SKM-1 (cell line): ENCODE results near the gene ATP10A.
"Not testable (repeated sequence)": the region's sequence is repeated elsewhere in the genome, so short reads cannot be mapped to it uniquely, and the experiment has no call there.

Experiments
- DNase-seq: peaks from one replicate; lab custom pipeline; 2025; ENCODE audit not compliant: unreplicated experiment; lab: John Stamatoyannopoulos, UW

Gene ATP10A

DNA sequence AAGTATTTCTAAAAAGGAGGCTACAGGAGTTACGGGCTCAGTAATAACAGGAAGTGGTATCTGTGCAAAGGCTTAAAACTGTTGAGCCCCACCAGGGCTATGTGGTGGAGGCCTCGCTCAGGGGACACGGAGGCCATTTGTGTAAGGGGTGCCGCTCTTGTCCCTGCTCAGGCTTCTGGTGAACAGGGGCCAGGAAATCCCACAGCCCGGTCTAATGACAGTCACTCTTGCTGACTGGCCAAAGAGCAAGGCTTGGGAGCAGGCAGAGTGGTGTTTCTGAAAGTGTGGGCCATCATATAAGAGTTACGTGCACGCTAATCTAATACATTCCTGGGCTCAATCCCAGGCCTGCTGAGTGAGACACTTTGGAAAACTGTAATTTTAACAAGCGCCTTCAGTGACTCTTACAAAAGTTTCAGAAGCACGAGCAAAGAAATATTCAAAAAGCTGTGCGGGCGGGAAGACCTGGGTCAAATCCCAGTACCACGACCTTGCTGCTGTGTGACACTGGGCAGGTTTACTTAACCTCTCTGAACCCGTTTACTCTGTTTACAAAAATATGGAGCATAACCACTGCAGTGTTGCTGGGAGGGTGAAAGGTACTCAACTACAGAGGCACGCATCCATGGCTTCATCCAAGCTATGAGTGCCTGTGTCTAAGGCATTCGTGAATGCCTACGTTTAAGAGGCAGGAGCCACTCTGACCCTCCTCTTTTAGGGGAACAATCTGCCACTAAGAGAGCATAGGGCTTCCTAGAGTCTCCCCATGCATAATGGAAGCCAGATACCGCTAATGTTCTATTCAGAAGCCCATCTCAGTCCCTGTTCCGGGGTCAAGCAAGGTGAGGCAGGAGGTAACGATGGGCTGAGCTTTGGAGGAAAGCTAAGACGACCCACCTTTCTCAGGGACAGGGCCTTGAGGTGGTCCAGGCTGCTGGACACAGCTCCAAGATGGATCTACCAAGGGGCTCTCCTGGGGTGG, 2.0 kb downstream of the ATP10A start:
- DNase-seq = peak; percentile 44

DNA sequence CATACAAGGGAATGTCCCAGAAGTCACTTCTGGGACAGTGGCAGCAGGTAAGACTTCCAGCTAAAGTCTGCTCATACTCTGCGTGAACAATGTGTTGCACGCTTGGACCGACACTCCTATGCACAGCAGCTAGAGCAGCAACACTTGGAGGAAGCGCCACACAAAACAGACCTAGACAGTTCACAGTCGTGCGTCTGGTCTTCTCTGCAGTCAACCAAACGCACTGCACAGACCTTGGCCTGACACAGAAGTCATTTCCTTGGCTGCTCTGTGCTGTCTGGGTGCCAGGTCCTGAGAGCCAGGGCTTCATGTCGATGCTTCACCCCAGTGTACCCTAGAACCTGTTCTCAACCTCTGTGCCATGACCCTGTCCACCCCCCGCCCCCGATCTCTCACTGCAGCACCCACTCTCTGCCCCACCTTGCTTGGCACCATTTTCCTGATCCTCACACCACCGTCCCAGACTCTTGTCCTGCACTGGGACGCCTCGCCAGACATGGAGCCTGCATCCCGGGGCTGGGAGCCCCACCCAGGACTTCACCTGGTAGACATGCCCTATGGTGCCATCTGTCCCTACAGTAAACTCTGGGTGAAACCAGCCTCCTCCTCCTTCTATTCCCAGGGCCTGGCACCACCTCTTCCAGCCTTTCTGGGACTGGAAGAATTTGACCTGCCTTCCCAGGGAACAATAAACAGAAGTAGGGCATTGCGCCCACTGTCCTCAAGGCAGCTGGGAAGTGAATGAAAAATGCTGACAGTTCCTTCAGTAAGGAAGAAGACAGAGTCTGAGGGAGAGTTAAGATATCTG, 3.1 kb downstream of the ATP10A start:
- DNase-seq = no peak

GRCh38 chr15:25858952-25859760, 4.0 kb downstream of the ATP10A start:
- DNase-seq = no peak

DNA sequence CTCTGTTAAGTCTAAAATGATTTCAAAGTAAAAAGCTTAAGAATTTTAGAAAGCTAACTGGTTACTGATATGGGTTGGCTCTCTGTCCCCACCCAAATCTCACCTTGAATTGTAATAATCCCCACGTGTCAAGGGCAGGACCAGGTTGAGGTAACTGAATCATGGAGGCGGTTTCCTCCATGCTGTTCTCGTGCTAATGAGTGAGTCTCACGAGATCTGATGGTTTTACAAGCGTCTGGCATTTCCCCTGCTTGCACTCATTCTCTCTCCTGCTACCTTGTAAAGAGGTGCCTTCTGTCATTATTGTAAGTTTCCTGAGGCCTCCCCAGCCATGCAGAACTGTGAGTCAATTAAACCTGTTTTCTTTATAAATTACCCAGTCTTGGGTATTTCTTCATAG, 7.1 kb downstream of the ATP10A start:
- DNase-seq = not testable (repeated sequence)

DNA sequence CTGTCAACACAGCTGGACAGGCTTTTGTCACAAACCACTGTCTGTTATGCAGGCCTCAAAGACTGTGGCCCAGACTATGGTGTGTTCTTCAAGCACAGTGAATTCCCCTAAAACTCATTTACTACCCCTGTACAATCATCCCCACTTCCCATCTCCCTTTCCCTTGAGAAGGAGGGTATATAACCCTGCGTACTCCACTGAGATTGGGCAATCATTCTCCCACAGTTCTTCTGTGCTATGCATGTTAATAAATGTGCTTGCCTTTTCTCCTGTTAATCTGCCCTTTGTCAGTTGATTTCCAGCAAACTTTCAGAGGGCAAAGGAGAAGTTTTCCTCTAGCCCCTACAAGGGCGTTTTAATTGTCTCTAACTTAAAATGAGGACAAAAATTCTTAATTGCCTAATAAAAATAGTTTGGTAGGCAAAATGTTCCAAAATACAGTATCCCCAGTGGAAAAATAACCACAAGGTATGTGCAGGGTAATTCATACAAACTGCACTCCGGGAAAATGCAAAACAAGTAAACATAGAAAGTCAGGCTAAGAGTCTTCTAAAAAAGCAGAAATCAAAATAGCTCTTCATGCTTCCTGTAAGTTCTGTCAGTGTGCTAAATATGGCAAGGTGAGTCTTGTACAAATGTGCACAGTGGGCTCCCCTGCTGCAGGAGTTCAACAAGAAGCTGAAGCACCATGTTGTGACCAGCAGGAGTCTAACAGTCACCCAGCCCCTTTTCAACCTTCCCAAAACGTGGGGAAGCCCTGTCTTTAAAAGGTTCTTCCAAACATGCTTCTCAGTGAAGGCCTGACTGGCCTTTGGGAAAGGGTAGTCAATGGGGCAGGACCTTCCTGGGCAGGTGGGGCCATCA, 10.2 kb downstream of the ATP10A start:
- no peak for DNase-seq

DNA sequence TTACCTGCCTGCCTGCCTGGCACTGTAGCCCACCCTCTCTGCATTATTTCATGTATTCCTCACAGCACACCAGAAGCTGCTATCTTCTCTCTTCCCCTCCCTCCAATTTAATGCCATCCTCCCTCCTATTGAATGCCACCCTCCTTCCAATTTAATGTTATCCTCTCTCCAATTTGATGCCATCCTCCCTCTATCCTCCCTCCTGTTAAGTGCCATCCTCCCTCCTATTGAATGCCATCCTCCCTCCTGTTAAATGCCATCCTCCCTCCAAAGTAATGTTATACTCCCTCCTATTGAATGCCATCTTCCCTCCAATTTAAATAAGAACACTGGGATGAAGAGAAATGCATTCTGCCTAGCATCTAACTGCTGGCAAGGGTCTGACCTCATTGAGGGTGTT, 11.1 kb downstream of the ATP10A start:
- no peak for DNase-seq

- DNase-seq = peak; percentile 83
These were observed 12.7 kb downstream of the ATP10A start for GRCh38 chr15:25850154-25851111.

DNA sequence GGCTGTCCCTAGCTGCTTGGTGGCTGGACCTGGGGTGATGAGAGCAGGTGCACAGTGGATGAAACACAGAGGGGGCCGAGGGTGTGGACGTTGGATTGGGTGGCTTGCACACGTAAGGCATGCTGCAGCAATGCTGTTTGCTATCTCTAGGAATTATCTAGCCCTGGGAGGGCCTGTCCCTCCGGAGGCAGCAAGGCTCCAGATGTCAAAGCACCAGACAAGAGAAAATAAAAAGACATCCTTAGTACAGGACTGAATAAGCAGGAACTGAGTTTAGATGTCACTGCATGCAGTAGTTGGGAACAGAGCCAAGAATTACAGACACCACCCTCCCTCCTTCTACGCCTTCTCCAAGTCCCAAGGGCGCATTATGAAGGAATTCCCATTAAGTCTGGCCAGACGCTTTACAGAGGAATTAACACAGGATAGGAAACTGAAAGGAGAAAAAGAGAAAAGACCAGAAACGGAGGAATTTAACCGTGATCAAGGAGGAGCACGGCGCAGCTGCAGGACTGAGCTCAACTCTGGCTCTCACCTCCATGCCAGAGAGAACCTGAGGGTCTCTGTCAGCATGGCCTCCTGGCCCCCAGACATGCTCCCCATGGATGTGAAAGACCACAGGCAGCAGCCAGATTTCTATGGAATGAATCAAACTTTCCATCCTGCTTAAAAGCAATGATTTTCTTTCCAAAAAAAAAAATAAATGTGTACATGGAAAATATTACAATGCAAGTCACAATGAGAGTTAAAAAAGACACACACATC, 13.8 kb downstream of the ATP10A start:
- DNase-seq = no peak

DNA sequence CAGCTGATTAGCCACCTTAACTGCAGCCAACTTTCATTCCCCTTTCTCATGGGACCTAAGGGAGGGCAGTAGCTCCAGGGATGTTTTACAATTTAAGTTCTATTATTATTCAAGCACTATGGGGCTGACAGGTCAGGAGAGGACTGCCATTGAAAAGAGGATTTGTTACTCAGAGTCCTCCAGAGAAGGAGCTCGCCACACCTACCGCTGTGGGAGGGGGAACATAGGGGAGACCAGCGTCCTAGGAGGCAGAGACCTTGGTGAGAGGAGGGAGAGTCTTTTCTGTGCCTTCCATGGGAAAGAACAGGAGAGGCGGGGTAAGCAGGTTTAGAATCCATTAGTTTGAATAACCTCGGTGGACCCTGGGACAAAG, 14.4 kb downstream of the ATP10A start:
- DNase-seq = no peak

DNA sequence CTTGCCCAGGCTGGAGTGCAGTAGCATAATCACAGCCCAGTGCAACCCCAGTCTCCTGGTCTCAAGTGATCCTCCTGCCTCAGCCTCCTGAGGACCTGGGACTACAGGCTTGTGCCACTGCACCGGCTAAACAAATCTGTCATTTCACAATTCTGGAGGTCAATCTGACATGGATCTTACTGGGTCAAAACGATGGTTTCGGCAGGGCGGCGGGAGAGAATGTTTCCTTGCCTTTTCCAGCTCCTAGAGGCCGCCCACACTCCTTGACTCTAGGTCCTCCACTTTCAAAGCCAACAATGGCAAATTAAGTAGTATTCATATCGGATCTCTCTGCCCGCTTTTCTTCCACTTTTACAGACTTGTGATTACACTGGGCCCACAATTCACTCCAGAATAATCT, 14.8 kb downstream of the ATP10A start:
- DNase-seq = no peak

DNA sequence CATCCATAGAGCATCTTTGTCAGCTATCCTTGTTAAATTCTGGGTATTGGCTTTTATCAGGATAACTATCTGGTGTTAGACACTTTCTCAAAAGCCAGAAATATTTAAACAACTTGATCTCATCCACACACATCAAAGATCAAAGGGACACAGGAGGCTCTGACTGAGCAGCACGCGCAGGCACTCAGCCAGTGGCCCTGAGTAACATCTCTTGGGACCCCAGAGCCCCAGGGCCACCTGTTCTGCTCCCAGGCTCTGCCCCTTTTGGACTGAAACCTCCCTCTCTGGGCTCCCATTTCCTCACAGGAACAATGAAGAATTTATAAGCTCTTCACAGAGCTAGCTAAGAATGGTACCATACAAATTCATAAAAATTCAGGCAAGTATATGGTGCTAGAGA, 16.1 kb downstream of the ATP10A start:
- no peak for DNase-seq

DNA sequence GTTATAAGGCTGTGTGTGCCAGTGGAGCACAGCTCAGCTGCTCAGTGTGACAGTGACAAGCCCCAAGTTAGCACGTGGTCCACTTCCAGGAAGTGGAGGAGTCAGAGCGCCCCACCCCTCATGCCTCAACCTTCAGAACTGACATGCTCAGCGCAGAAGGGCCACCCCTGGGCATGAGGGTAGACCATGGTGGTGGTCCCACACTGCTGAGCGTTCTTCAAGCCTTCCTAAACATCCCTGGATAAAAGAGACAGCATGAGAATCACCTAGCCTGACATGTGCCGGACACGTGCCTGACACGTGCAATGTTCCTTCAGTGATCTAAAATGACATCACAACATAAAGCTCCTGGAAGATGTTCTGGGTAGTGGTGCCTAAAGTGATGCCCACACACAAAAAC, 16.8 kb downstream of the ATP10A start:
- DNase-seq = no peak

GRCh38 chr15:25844981-25845680, 18.0 kb downstream of the ATP10A start:
- no peak for DNase-seq

DNA sequence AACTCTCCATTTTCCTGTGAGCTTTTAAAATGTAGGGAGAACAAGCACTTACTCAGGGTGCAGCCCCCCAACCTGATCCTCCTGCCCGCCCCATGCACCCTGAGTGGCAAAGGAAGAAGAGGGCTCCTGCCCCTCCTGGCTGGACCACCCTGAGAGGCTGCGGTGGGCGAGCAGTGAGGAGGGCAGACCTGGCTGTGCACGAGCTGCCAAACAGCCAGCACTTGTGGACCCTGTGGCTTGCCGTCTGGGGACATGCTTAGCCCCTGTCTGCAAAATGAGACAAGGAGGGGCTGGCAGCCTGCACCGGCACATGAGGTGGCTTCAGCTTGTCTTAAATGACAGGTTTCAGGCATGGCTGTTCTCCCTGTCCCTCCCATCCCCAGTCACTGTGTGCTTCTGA, 18.6 kb downstream of the ATP10A start:
- no peak for DNase-seq

DNA sequence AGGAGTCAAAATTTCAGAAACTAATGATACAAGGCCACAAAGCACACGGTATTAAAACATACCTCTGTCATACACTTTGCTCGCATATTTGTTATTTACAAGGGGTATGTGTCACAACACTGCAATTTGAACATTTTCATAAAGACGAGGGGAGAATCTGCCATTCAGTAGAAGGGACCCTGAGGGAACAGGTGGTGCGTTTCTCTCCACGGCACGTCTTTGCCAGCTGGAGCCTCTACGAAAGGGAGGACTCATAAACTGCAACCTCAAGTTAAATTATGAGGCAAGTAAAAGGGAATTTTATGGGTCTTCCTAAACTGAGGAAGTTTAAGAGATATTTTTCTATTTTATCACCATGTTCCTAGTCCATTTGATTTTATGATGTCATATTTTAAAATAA, 19.1 kb downstream of the ATP10A start:
- no peak for DNase-seq

DNA sequence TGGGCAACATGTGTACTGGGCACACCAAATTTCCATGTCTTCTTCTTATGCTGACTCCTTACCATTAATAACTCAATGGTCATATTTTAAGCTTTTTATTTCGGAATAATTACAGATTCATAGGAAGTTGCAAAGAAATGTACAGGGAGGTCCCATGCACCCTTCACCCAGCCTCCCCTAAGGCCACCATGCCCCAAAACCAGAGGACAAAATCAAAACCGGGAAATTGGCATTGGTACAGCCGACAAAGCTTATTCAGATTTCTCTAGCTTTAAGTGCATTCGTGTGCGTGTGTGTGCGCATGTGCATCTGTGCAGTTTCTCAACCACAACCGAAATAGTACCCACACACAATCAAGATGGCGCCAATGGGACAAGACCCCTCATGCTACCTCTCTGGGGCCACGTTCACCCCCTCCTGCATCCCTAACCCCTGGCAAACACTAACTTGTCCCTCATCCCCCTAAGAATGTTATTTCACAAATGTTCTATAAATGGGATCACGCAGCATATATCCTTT, 23.4 kb downstream of the ATP10A start:
- no peak for DNase-seq

DNA sequence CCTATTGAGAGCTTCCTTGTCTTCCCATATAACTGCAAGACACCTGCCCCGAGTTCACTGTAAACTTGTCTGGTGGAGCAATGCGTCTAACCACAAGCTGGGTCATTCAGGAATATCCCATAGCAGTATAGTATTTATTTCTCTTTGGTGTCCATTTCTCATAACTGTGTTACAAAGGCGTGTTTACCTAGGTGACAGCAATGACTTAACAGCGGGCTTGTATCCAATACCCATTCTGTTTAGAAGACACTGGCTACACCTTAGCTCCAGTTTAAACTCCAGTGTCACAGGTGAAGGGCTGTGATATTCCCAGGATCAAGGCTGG, 24.3 kb downstream of the ATP10A start:
- DNase-seq = no peak
